ENCODE measurements around the gene FRS3. TPM values are rescaled to one million over a fixed set of nuclear protein-coding genes. Genes with fewer than 3 reads are reported as not detected.

The FRS3 gene
- total RNA-seq, 1 donor: 1.8 TPM

GRCh38 chr6:41740366-41741162 is 39.1 kb downstream of the FRS3 start:
- H3K4me3 ChIP-seq (ENCODE audit: insufficient read depth, low read length): no peak overlapping the region
- H3K27me3 ChIP-seq (ENCODE audit: insufficient read depth, low read length): no peaks in the 10 kb centered on the region
- DNase-seq (ENCODE audit: insufficient read length, low spot score, missing footprints): peak; percentile 71
- no peak for TF ChIP-seq CTCF (IDR thresholded peaks at IDR 0.05; ENCODE audit: extremely low read depth, low read depth, low read length)
- peaks cover 8% of the 10 kb centered on the region for H3K4me1 ChIP-seq (ENCODE audit: insufficient read depth, low read length)
- no peak overlapping the region for H2AFZ ChIP-seq (ENCODE audit: low read length)
- no peaks in the 10 kb centered on the region for H3K36me3 ChIP-seq (ENCODE audit: insufficient read depth, low read length)
- H4K20me1 ChIP-seq (ENCODE audit: insufficient read depth, low read length): no peaks in the 10 kb centered on the region
- no peak overlapping the region for H3K4me2 ChIP-seq (ENCODE audit: insufficient read depth, low read length)
- H3K79me2 ChIP-seq (ENCODE audit: insufficient read depth, low read length): no peaks in the 10 kb centered on the region
- H3K9me3 ChIP-seq (ENCODE audit: low read depth, low read length): no peaks in the 10 kb centered on the region
- H3K27ac ChIP-seq (ENCODE audit: low read depth, low read length): no peak overlapping the region

- TF ChIP-seq CTCF (IDR thresholded peaks at IDR 0.05; ENCODE audit: extremely low read depth, low read depth, low read length): no peak
- DNase-seq (ENCODE audit: insufficient read length, low spot score, missing footprints): no peak
- Histone ChIP-seq H3K27me3 (ENCODE audit: insufficient read depth, low read length) (no peaks in the 10 kb centered on the region), H3K4me3 (ENCODE audit: insufficient read depth, low read length) (no peak overlapping the region), H3K9me3 (ENCODE audit: low read depth, low read length) (no peaks in the 10 kb centered on the region), H3K79me2 (ENCODE audit: insufficient read depth, low read length) (no peaks in the 10 kb centered on the region), H3K4me2 (ENCODE audit: insufficient read depth, low read length) (no peak overlapping the region), H2AFZ (ENCODE audit: low read length) (no peak overlapping the region), H4K20me1 (ENCODE audit: insufficient read depth, low read length) (no peaks in the 10 kb centered on the region), H3K4me1 (ENCODE audit: insufficient read depth, low read length) (peaks cover 8% of the 10 kb centered on the region), H3K36me3 (ENCODE audit: insufficient read depth, low read length) (no peaks in the 10 kb centered on the region), H3K27ac (ENCODE audit: low read depth, low read length) (no peak overlapping the region)
These were observed 40.7 kb downstream of the FRS3 start for GRCh38 chr6:41739041-41739440.

- Histone ChIP-seq H3K4me1 (ENCODE audit: insufficient read depth, low read length) (peaks cover 14% of the 10 kb centered on the region), H3K4me3 (ENCODE audit: insufficient read depth, low read length) (no peak overlapping the region), H3K79me2 (ENCODE audit: insufficient read depth, low read length) (peaks cover 6% of the 10 kb centered on the region), H3K27me3 (ENCODE audit: insufficient read depth, low read length) (no peaks in the 10 kb centered on the region), H4K20me1 (ENCODE audit: insufficient read depth, low read length) (peaks cover 6% of the 10 kb centered on the region), H2AFZ (ENCODE audit: low read length) (no peak overlapping the region), H3K4me2 (ENCODE audit: insufficient read depth, low read length) (no peak overlapping the region), H3K9me3 (ENCODE audit: low read depth, low read length) (no peaks in the 10 kb centered on the region), H3K36me3 (ENCODE audit: insufficient read depth, low read length) (no peaks in the 10 kb centered on the region), H3K27ac (ENCODE audit: low read depth, low read length) (no peak overlapping the region)
- DNase-seq (ENCODE audit: insufficient read length, low spot score, missing footprints): no peak
- no peak for TF ChIP-seq CTCF (IDR thresholded peaks at IDR 0.05; ENCODE audit: extremely low read depth, low read depth, low read length)
These were observed 42.0 kb downstream of the FRS3 start for GRCh38 chr6:41737591-41738130.

GRCh38 chr6:41736800-41737555 is 42.7 kb downstream of the FRS3 start:
- no peaks in the 10 kb centered on the region for H3K36me3 ChIP-seq (ENCODE audit: insufficient read depth, low read length)
- no peak for DNase-seq (ENCODE audit: insufficient read length, low spot score, missing footprints)
- no peaks in the 10 kb centered on the region for H3K27me3 ChIP-seq (ENCODE audit: insufficient read depth, low read length)
- no peaks in the 10 kb centered on the region for H3K9me3 ChIP-seq (ENCODE audit: low read depth, low read length)
- peaks cover 9% of the 10 kb centered on the region for H4K20me1 ChIP-seq (ENCODE audit: insufficient read depth, low read length)
- peaks cover 11% of the 10 kb centered on the region for H3K79me2 ChIP-seq (ENCODE audit: insufficient read depth, low read length)
- H2AFZ ChIP-seq (ENCODE audit: low read length): no peak overlapping the region
- no peak overlapping the region for H3K4me2 ChIP-seq (ENCODE audit: insufficient read depth, low read length)
- no peak for TF ChIP-seq CTCF (IDR thresholded peaks at IDR 0.05; ENCODE audit: extremely low read depth, low read depth, low read length)
- no peak overlapping the region for H3K4me3 ChIP-seq (ENCODE audit: insufficient read depth, low read length)
- no peak overlapping the region for H3K27ac ChIP-seq (ENCODE audit: low read depth, low read length)
- peaks cover 18% of the 10 kb centered on the region for H3K4me1 ChIP-seq (ENCODE audit: insufficient read depth, low read length)
